ENCODE measurements around the gene PTPN4. TPM values are rescaled to one million over a fixed set of nuclear protein-coding genes. Genes with fewer than 3 reads are reported as not detected.
A peak's percentile ranks its signal among the peaks of the same experiment; 100 is the strongest.
"Not testable (repeated sequence)": the region's sequence is repeated elsewhere in the genome, so short reads cannot be mapped to it uniquely, and the experiment has no call there.

Gene PTPN4
- total RNA-seq, 1 experiment from 2014 or later: 11.1 TPM

DNA sequence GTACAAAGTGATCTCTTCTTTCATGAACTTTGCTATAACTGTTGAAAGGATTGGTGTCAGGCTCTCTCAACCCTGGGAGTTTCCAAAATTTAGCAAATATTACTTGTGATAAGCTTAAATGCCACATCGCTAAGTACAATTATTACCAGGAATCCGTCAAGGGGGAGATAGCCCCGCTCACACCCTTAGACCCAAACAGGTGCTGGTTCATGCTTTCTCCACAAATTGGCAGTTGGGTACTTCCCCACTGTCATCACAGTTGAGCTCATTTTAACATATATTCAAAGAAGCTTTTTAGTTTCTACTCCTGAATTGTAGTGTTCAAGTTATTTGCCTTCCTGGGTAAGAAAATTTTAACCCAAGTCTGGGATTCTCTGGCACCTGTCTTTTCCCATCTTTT, 223.4 kb downstream of the PTPN4 start:
- Histone ChIP-seq H3K27me3 (no peaks in the 10 kb centered on the region), H3K36me3 (no peaks in the 10 kb centered on the region), H3K9me3 (no peaks in the 10 kb centered on the region), H3K4me3 (no peak overlapping the region)
- DNase-seq: no peak

DNA sequence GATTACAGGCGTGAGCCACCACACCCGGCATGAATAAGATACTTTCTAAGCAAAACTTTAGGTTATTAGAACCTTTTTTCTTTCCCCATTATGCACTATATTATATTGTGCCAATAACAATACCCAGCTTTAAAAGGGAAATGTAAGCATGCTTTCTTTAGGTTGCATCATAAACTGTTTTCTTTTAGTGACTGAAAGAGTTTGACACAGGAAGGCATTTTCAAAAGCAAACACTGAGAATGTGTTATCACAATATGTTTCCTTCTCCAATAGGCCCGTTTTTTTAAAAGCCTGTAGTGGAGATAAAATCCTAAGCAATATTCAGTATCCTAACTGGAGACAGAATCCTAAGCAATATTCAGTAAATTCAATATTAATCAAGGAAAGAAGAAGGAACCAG, 236.4 kb downstream of the PTPN4 start:
- Histone ChIP-seq H3K27me3 (no peaks in the 10 kb centered on the region), H3K9me3 (no peaks in the 10 kb centered on the region), H3K36me3 (no peaks in the 10 kb centered on the region), H3K4me3 (no peak overlapping the region)
- no peak for DNase-seq

DNA sequence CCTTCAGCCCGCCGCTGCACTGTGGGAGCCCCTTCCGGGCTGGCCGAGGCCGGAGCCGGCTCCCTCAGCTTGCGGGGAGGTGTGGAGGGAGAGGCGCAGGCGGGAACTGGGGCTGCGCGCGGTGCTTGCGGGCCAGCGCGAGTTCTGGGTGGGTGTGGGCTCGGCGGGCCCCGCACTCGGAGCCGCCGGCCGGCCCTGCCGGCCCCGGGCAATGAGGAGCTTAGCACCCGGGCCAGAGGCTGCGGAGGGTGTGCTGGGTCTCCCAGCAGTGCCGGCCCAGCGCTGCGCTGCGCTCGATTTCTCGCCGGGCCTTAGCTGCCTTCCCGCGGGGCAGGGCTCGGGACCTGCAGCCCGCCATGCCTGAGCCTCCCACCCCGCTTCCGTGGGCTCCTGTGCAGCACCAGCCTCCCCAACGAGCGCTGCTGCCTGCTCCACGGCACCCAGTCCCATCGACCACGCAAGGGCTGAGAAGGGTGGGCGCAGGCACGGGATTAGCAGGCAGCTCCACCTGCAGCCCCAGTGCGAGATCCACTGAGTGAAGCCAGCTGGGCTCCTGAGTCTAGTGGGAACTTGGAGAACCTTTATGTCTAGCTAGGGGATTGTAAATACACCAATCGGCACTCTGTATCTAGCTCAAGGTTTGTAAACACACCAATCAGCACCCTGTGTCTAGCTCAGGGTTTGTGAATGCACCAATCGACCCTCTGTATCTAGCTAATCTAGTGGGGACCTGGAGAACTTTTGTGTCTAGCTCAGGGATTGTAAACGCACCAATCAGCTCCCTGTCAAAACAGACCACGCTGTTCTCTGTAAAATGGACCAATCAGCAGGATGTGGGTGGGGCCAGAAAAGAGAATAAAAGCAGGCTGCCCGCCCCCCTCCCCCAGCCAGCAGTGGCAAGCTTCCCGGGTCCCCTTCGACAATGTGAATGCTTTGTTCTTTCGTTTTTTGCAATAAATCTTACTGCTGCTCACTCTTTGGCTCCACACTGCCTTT, 237.5 kb downstream of the PTPN4 start:
- not testable (repeated sequence) for DNase-seq, H3K4me3 ChIP-seq, H3K9me3 ChIP-seq, H3K36me3 ChIP-seq, H3K27me3 ChIP-seq

DNA sequence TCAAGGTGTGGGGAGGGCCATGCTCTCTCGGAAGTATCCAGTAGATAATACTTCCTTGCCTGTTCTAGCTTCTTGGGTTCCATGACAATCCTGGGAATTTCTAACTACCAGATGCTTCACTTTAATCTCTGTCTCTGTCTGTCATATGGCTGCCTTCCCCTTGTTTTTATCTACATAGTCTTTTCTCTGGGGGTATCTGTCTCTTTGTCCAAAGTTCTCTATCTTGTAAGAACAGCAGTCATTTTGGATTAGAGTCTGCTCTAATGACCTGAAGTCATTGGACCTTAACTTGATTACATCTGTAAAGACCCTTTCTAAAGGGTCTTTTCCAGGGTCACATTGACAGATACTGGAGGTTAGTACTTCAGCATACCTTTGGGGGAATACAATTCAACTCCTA, 241.7 kb downstream of the PTPN4 start:
- H3K27me3 ChIP-seq: no peaks in the 10 kb centered on the region
- H3K9me3 ChIP-seq: no peaks in the 10 kb centered on the region
- no peaks in the 10 kb centered on the region for H3K36me3 ChIP-seq
- no peak overlapping the region for H3K4me3 ChIP-seq
- DNase-seq: no peak

DNA sequence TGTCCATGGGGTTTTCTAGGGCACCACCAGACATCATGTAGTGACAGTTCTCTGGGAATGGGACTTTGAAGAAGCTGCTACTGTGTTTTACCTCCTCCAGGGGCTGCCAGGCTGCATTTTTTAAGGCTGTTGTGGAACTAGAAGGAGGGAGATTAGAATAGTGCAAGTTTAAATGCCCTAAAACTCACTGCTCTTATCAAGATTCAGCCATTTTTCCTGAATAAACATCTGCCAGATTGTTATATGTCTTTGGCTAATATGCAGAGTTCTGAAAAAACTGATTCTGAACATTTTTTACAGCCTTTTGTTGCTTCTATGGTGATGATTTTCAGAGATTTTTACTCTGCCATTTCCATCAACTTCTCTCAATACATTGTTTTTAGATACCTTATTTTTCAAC, 244.5 kb downstream of the PTPN4 start:
- Histone ChIP-seq H3K9me3 (no peaks in the 10 kb centered on the region), H3K36me3 (no peaks in the 10 kb centered on the region), H3K4me3 (no peak overlapping the region), H3K27me3 (no peaks in the 10 kb centered on the region)
- DNase-seq: no peak

DNA sequence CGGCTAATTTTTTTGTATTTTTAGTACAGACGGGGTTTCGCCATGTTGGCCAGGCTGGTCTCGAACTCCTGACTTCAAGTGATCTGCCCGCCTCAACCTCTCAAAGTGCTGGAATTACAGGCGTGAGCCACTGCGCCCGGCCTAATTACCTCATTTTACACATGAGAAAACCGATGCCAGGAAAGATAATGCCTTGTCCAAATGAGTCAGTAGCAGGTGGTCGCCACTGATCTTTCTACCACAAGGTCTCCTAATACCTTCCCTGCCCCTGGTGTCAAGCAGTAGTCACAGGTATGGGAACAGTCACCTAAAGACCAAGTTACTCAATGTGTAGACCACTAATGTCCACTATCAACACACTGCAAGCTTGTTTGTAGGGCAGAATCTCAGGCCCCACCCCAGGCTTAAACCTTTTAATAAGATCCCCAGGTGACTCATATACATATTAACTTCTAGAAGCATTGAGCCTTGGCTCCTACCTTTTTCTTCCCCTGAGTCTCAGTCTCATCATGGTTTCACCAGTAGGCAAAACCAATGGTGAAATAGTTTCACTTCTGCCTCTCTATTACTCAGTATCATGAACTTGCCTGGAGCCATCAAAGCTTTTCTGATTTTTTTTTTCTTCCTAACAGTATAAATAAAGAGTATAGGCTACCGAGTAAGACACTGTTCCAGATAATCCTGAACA, 246.3 kb downstream of the PTPN4 start:
- Histone ChIP-seq H3K27me3 (no peaks in the 10 kb centered on the region), H3K4me3 (no peak overlapping the region), H3K36me3 (no peaks in the 10 kb centered on the region), H3K9me3 (no peaks in the 10 kb centered on the region)
- DNase-seq: no peak

DNA sequence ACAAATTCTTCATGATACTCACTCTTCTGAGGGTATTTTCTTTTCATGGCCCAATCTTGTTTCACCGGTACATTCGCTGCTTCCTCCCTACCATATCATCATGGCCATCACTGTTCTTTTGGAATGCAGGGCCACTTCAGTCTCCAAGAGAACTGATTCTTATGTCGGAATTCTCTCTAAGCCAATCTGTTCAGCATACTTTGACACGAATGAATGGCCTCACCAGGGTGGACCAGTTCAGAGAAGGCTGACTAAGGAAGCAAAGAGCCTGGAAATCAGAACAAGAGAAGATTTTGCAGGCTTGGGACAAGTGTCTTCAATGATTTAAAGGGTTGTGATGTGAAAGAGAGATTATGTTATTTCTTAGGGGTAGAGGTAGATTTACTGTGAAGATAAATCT, 248.1 kb downstream of the PTPN4 start:
- Histone ChIP-seq H3K36me3 (no peaks in the 10 kb centered on the region), H3K27me3 (no peaks in the 10 kb centered on the region), H3K4me3 (no peak overlapping the region), H3K9me3 (no peaks in the 10 kb centered on the region)
- DNase-seq: no peak

DNA sequence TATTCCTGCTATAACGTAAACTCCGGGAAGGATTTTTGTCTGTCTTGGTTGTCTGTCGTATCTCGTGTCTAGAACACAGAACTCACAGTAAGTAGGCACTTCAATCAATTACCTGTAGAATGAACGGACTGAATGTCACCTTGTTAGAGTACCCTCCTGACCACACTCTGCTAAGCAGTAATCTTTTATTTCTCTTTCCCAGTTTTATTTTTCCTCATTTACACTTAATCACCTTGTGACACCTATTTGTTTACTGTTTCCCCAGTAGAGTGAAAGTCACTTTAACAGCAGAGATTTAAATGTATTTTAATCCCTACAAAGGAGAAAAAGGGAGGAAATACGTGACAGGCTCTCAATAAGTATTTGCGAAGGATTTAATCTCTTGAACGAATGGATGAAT, 252.6 kb downstream of the PTPN4 start:
- no peaks in the 10 kb centered on the region for H3K36me3 ChIP-seq
- H3K27me3 ChIP-seq: no peaks in the 10 kb centered on the region
- peak overlapping the region; percentile 78 for H3K4me3 ChIP-seq
- DNase-seq: no peak
- no peaks in the 10 kb centered on the region for H3K9me3 ChIP-seq

DNA sequence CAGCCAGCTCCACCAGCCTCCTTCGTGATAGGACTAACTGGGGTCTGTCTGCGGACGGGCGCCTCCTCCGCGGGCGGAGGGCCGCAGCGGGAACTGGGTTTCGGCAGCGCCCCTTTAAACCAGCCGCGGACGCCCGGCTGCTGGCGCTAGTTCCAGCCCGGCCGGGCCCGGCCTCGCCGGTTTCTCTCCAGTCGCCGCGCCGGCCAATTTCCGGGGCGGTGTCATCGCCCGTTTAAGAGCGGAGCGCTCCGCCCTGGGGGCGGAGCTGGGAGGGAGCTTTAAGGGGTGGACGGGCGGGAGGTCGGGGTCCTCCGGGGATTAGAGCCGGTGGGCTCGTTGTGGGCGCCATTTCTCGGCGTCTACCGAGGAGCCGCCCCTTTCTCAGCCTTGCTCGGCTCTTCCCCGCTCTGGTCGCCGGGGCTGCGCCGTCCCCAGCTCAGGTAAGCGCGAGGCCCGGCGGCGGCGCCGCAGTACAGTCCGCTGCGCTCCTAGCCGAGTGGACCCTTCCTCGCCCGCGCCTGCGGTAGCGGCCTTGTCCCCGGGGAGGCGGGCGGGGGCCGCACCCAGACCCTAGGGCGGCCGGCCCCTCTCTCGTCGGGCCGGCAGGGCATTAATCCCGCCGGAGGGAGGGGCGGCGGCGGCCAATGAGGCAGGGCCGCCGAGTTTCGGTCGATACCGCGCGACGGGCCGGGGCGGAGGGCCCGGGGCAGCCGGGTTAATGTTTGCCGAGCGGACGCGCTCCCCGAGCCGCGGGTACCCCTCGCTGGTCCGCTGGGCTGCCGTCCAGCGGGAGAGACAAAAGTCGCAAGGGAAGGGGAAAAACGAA, 253.3 kb downstream of the PTPN4 start, which contains the start of gene EPB41L5:
Gene EPB41L5 (plus strand): TSS at position 307 of the 826 bp plus-strand sequence. CDS start 6,008 bp downstream, outside the sequence.
- no peaks in the 10 kb centered on the region for H3K27me3 ChIP-seq
- H3K36me3 ChIP-seq: no peaks in the 10 kb centered on the region
- no peaks in the 10 kb centered on the region for H3K9me3 ChIP-seq
- H3K4me3 ChIP-seq: peak within 1 kb of the TSS; percentile 78
- DNase-seq: peak; percentile 93

DNA sequence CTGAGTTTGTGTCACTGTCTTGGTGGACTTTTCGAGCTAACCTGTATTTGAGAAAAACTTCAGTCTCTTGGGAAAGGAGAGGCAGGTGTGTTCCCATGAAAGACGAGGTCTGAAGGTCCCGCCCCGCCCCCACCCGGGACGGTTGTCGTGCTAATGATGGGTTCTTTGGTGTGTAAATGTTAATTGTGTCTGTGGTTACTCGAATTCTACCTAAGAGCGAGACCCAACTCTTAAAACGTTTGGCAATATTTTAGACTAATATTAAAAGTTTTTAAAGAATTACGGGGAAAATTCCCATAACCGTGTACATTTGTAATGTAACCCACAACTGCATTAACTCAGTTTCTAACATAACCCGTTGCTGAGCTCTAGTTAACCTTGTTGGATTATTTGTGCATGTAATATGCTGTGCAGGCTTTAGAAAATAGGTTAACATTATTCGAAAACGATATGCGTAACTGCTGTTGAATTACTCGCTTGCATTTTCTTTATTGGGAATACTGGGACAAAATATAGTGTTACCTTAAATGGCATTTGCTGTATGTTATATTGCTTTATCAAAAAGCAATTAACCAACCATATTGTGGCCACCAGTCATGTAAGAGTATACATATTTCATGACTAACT, 254.0 kb downstream of the PTPN4 start:
- DNase-seq: no peak

DNA sequence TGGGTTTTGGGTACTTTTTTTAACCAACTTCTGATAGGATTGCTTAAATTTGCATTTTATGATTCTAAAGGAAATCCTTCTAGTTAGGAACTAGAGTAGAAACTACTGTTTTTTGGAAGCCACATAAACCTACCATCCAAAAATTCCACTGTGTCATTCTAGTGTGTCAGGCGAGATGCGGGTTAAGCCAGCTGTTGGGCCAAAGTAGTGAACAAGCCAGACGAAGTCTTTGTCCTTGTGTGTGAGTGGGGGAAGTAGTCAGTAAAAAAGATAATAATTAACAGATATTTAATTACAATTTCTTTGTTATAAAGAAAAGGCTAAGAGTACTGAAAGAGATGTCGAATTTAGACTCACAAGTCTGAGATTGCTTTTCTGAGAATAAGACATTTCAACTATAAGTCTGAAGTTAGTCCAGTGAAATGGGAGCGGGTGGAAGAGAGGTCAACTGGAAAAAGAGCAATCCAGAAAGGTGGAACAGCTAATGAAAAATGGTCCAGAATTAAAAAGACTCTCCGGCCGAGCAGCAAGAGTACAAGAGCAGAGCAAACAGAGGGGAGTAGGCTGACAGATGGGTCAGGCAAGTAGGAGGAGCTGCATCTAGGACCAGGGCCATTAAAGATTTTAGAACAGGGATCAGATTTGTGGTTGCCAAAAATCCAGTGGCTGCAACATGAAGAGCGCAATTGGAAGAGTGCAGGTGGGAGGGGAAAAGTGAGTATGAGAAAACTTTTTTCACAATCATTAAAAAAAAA, 254.7 kb downstream of the PTPN4 start:
- Histone ChIP-seq H3K9me3 (no peaks in the 10 kb centered on the region), H3K4me3 (peak overlapping the region; percentile 78; the same call in 1 of the 2 replicates), H3K36me3 (no peaks in the 10 kb centered on the region), H3K27me3 (no peaks in the 10 kb centered on the region)
- DNase-seq: no peak

More for the DNA sequence above, 254.0 kb downstream of the PTPN4 start:
- Histone ChIP-seq H3K9me3 (no peaks in the 10 kb centered on the region), H3K36me3 (no peaks in the 10 kb centered on the region), H3K4me3 (peak overlapping the region; percentile 78), H3K27me3 (no peaks in the 10 kb centered on the region)

DNA sequence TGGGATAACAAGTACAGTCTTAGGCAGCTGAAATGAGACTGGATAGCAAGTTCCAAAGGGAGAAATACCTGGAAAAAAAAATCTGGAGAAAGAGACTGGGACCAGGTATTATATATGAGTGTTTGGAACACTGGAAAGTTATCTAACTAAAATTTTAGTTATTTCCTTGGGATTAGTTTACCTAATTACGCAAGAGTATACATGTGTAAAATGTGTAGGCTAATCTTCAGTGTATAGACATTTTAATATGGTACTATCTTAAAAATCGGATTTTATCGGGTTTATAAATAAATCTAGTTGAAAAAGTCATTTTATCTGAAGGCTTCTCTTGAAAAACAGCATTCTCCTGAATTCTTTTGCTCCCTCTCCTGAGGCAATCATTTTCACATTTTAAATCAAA, 257.1 kb downstream of the PTPN4 start:
- H3K36me3 ChIP-seq: no peaks in the 10 kb centered on the region
- no peak for DNase-seq
- H3K9me3 ChIP-seq: no peaks in the 10 kb centered on the region
- H3K27me3 ChIP-seq: no peaks in the 10 kb centered on the region
- H3K4me3 ChIP-seq: no peak overlapping the region

DNA sequence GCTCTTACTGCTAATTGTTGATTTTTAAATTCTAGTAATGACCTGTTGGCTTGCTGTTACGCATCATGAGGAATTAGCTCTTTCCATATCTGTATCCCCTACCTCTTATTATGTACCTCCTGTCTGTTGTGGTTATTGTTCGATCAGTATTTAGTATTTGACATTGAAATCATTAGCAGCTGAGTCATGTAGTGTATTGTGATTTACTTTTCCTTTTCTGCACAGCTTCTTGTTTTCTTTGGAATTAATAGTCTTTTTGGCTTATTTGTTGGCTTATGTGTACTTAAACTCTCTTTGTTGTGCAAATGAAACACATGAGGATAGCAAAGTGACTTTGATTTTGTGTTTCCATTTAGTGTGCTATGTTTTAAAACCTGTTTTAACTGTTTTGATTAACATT, 257.5 kb downstream of the PTPN4 start:
- no peaks in the 10 kb centered on the region for H3K27me3 ChIP-seq
- no peaks in the 10 kb centered on the region for H3K9me3 ChIP-seq
- no peak for DNase-seq
- H3K36me3 ChIP-seq: no peaks in the 10 kb centered on the region
- H3K4me3 ChIP-seq: no peak overlapping the region

DNA sequence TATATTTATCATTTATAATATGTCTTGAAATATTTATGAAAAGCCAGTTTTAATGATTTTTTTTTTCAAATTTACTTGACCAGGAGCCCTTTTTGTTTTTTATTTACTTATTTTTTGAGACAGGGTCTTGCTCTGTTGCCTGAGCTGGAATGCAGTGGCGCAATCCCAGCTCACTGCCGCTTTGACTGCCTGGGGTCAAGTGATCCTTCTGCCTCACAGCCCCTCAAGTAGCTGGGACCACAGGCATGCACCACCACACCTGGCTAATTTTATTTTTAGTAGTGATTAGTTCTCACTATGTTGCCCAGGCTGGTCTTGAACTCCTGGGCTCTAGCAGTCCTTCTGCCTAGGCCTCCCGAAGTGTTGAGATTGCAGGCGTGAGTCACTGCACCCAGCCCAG, 258.8 kb downstream of the PTPN4 start:
- no peaks in the 10 kb centered on the region for H3K36me3 ChIP-seq
- no peak for DNase-seq
- 0 out of 2 replicates have a peak, but pooled peaks cover 3% of the 10 kb centered on the region for H3K9me3 ChIP-seq

DNA sequence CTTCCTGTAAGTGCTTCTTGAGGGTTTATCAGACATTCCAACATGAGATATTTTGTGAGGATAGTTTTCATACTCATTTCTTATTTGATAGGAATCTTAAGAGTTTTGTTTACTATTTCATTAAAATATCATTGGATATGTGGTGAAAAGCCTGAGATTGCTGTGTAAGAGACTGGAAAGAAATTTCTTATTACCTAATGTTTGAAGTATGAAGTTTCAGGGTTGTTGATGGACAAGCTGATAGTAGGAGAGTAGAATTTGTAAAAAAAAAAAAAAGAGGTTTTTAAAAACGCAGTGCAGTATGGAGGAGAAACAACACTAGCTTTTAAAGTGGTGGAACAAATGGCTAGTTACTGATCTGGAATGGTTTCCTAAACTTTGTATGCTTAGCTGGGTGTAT, 260.8 kb downstream of the PTPN4 start:
- DNase-seq: no peak

More for the DNA sequence above, 258.8 kb downstream of the PTPN4 start:
- Histone ChIP-seq H3K4me3 (no peak overlapping the region), H3K27me3 (no peaks in the 10 kb centered on the region)

DNA sequence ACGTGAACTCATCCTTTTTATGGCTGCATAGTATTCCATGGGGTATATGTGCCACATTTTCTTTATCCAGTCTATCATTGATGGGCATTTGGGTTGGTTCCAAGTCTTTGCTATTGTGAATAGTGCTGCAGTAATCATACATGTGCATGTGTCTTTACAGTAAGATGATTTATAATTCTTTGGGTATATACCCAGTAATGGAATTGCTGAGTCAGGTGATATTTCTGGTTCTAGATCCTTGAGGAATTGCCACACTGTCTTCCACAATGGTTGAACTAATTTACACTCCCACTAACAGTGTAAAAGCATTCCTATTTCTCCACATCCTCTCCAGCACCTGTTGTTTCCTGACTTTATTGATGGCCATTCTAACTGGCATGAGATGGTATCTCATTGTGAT, 262.8 kb downstream of the PTPN4 start:
- H3K4me3 ChIP-seq, H3K9me3 ChIP-seq, H3K27me3 ChIP-seq, H3K36me3 ChIP-seq, DNase-seq: not testable (repeated sequence)

More for the DNA sequence above, 260.8 kb downstream of the PTPN4 start:
- no peaks in the 10 kb centered on the region for H3K36me3 ChIP-seq
- H3K4me3 ChIP-seq: no peak overlapping the region
- H3K9me3 ChIP-seq: 0 out of 2 replicates have a peak, but pooled peaks cover 4% of the 10 kb centered on the region
- no peaks in the 10 kb centered on the region for H3K27me3 ChIP-seq
